HG03558 (cell line): ENCODE measurements around the gene MYO5C.

Experiments
- ATAC-seq: cut with Tn5 transposase; IDR thresholded peaks from one replicate; pipeline ENCODE4 v1.9.1; 2021; ENCODE audit warnings: moderate number of reproducible peaks; ENCODE audit not compliant: unreplicated experiment; ENCODE audit errors: extremely low read depth

Gene MYO5C

GRCh38 chr15:52220937-52221660, 74.5 kb downstream of the MYO5C start:
- no peak for ATAC-seq

GRCh38 chr15:52220251-52220650, 75.4 kb downstream of the MYO5C start:
- ATAC-seq: no peak

GRCh38 chr15:52218816-52219215, 76.8 kb downstream of the MYO5C start:
- no peak for ATAC-seq

DNA sequence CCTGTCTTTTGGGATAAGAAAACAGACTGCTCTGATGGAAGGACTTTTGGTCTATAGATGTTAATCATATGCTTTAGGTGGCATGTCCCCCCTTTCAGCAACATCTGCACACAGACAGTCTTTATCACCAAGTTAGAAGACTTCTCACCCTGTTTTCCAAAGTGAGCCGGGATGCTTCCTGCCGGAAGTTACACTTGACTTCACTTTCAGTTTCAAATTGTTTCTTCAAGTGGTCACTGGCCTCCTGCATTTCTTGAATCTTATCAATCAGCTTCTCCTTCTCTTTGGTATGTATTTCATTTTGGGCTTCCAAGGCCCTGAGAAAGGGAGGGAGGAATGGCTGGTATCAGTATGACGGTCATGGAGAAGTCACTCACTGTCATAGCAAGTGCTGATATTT, 77.2 kb downstream of the MYO5C start:
- no peak for ATAC-seq

DNA sequence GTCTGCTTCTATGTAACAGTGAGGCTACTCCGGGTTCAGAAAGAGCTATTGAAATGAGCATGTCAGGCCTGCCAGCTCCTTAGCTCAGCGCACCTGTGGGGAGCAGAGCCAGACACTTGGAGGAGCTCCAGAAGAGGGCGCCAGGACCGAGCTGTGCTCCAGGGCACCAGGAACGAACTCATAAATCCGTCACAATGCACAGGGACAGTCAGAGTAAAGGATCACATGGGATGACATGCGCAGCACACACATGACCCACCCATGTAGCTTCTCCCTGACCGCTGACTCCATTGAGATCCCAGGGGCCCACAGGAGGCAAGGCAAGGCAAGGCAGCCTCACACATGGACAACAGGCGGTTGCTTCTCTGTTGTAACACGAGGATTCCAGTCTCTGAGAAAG, 78.4 kb downstream of the MYO5C start:
- no peak for ATAC-seq

DNA sequence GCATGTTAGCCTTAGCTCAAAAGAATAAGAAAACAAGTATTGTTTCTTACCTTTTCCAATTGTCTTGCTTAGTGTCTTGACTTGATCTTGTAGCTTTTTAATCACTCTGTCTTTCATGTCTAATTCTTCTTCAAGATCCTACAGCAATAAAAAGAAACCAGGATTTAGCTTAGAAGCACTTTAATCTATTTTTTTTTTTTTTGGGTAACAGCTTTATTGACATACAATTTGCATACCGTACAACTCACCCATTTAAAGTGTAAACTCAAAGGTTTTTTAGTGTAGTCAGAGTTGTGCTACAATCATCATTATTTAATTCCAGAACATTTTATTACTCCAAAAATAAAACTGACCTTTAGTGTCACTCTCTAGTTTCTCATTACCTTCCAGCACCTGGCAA, 81.1 kb downstream of the MYO5C start:
- ATAC-seq: no peak

- ATAC-seq: no peak
These were observed 82.4 kb downstream of the MYO5C start for GRCh38 chr15:52213206-52213605.

DNA sequence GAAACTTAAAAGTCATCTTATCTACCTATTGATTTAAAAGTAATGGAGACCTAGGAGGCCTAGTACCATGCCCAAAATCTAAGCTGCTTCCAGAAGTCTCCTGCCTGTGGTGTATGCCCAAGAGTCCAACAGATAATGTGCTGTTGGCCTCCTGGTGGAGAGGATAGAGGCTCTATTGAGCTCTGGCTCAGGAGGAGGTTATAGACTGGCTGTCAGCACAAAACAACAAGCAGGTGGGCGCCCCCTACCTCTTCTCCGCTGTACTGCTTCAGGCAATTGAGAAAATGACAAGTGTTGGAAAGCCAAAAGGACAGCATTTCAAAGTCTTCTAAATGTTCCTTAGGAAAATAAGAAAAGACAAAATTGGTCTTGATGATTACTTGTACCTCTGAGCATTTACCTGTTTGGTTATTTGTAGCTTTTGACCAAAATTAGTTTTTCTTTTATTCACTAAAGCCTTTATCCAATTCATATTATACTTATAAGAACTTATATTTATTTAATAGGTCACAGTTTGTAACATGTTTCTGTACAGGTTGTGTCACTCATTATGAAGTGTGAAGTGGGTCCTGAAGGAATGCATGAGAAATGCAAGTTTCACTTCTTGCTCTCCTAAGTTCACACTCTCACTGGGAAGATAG, 87.2 kb downstream of the MYO5C start:
- ATAC-seq: peak; percentile 63

GRCh38 chr15:52207191-52207590, 88.4 kb downstream of the MYO5C start:
- no peak for ATAC-seq

GRCh38 chr15:52206446-52206845, 89.2 kb downstream of the MYO5C start:
- no peak for ATAC-seq

DNA sequence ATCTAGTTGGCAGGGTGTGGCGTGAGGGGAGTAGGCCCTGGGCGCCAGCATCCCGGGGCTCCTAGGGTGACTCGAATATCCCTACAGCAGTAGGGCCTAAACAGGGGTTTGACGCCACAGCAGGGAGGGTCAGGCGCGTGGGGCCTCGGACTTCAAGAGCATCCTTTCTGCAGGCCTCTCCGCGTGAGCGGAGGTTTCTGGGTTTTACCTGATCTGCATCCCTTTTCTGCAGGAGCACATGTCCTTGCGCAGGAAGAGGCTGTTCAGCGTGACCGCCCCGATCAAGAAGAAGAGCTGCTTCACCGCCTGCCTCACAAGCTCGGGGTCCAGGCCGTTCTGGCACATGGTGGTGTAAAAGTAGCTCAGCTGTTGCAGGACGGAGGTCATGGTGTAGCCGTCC, 90.9 kb downstream of the MYO5C start:
- ATAC-seq: no peak

DNA sequence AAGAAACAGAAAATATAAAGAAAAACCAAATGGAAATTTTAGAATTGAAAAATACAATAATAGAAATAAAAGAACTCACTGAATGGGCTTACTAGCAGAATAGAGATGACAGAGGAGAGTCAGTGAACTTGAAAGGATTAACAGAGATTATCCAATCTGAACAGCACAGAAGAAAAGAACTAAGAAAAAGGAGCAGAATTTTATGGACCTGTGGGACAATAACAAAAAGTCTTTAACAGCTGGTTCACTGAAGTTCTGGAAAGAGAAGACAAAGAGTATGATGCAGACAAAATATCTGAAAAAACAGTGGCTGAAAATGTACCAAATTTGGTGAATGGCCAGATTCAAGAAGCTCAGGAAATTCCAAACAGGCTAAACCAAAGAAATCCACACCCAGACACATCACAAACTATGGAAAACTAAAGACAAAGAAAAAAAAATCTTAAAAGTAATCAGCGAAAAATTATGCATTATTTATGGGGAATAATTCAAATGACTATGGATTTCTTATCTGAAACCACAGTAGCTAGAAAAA, 94.7 kb downstream of the MYO5C start:
- ATAC-seq: no peak

- ATAC-seq: no peak
These were observed 96.3 kb downstream of the MYO5C start for GRCh38 chr15:52199271-52199670.

DNA sequence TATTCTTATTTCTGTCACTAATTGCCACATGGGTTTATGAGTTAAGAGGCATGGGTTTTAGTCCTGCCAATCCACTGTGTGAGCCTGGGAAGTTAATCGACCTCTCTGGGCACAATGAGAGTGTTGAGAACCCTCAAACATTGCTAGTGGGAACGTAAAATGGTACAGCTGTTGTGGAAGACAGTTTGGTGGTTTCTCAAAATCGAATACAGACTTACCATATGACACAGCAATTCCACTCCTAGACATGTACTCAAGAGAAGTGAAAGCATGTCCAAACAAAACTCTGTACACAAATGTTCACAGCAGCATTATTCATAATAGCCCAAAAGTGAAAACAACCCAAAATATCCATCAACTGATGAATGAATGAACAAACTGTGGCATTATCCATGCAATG, 98.7 kb downstream of the MYO5C start:
- no peak for ATAC-seq

GRCh38 chr15:52193791-52194190, 101.8 kb downstream of the MYO5C start:
- ATAC-seq: no peak

- no peak for ATAC-seq
These were observed 102.3 kb downstream of the MYO5C start for GRCh38 chr15:52193321-52193720.

GRCh38 chr15:52191207-52191606, 104.4 kb downstream of the MYO5C start, which contains the start of gene GNB5:
Gene GNB5 (minus strand): TSS chr15:52191392. CDS start chr15:52184676, 6,716 bp downstream.
- ATAC-seq: no peak

- ATAC-seq: no peak
These were observed 108.7 kb downstream of the MYO5C start for GRCh38 chr15:52186651-52187486.

- no peak for ATAC-seq
These were observed 110.4 kb downstream of the MYO5C start for GRCh38 chr15:52185151-52185561.

GRCh38 chr15:52184721-52185120, 110.9 kb downstream of the MYO5C start:
- no peak for ATAC-seq
